CD4-positive, CD25-positive, alpha-beta regulatory T cell (primary cell): ENCODE data around the gene ZNF516. TPM values are rescaled to one million over a fixed set of nuclear protein-coding genes. Genes with fewer than 3 reads are reported as not detected.

Experiments
- ATAC-seq, 2 donors: fragments of 150-1000 bp; cut with Tn5 transposase; one replicate each; pipeline ENCODE4 v1.10.0; 2021; ENCODE audit warnings: low read depth in 2 of 2, moderate number of reproducible peaks in 2 of 2, moderate library complexity in 1 of 2
- DNase-seq, 3 donors: peaks; one replicate each; pipeline versions ENCODE4 v3.0.0 to v3.0.0-alpha.2; 2012 to 2022; ENCODE audit warnings: mixed read lengths in 1 of 3
- H3K27ac ChIP-seq: one replicate; pipeline ENCODE4 v1.7.0; 2013; ENCODE audit warnings: mild to moderate bottlenecking, low read length; ENCODE audit not compliant: insufficient read depth, poor library complexity, severe bottlenecking
- H3K27me3 ChIP-seq: one replicate; pipeline ENCODE4 v1.7.0; 2013; ENCODE audit warnings: low read length; ENCODE audit not compliant: control insufficient read depth, insufficient read depth
- H3K36me3 ChIP-seq: one replicate; pipeline ENCODE4 v1.7.0; 2013; ENCODE audit warnings: mild to moderate bottlenecking, low read length, moderate library complexity; ENCODE audit not compliant: control insufficient read depth, insufficient read depth
- H3K4me1 ChIP-seq: 2 replicates; pipeline ENCODE4 v1.7.0; 2013; ENCODE audit warnings: mild to moderate bottlenecking, low read length; ENCODE audit not compliant: insufficient read depth, control insufficient read depth, poor library complexity, severe bottlenecking
- H3K4me3 ChIP-seq: one replicate; pipeline ENCODE4 v1.7.0; 2013; ENCODE audit warnings: low read depth, mild to moderate bottlenecking, low read length, moderate library complexity
- H3K9me3 ChIP-seq, 2 experiments: 1 replicate in 1 of 2; 2 replicates in 1 of 2; pipeline ENCODE4 v1.7.0; 2013; ENCODE audit warnings: low read length in 2 of 2, mild to moderate bottlenecking in 1 of 2, moderate library complexity in 1 of 2; ENCODE audit not compliant: control insufficient read depth in 2 of 2
- H3K27ac Mint-ChIP-seq, 3 donors: one replicate each; pipeline ENCODE4 v1.8.0; 2020 to 2022; ENCODE audit warnings: mild to moderate bottlenecking in 3 of 3, mixed read lengths in 3 of 3, moderate library complexity in 2 of 3
- H3K27me3 Mint-ChIP-seq: one replicate; pipeline ENCODE4 v1.8.0; 2022; ENCODE audit warnings: mild to moderate bottlenecking, mixed read lengths
- H3K36me3 Mint-ChIP-seq: one replicate; pipeline ENCODE4 v1.8.0; 2020; ENCODE audit warnings: mixed read lengths
- H3K4me1 Mint-ChIP-seq, 4 donors: one replicate each; pipeline ENCODE4 v1.8.0; 2020 to 2022; ENCODE audit warnings: mixed read lengths in 4 of 4, mild to moderate bottlenecking in 1 of 4
- H3K4me3 Mint-ChIP-seq, 4 donors: one replicate each; pipeline ENCODE4 v1.8.0; 2020 to 2022; ENCODE audit warnings: mild to moderate bottlenecking in 4 of 4, mixed read lengths in 4 of 4, moderate library complexity in 3 of 4
- H3K9me3 Mint-ChIP-seq, 7 donors: one replicate each; pipeline ENCODE4 v1.8.0; 2020 to 2022; ENCODE audit warnings: mixed read lengths in 7 of 7, mild to moderate bottlenecking in 3 of 7, moderate library complexity in 2 of 7
- polyA plus RNA-seq, 4 donors: library from polyadenylated mRNA; unstranded; fragments of 300-500 nt; fragmentation: Illumina TruSeq; gene quantifications; one replicate each; pipeline ENCODE4 v1.2.3, GENCODE V29; 2021
- total RNA-seq: library from RNA; stranded (reverse); gene quantifications from one replicate; pipeline ENCODE4 v1.2.3, GENCODE V29; 2022

The ZNF516 gene
- total and polyA plus RNA-seq, 5 donors from 2014 or later = 0.26 to 9.9 (median 0.57) TPM; not detected in 1

DNA sequence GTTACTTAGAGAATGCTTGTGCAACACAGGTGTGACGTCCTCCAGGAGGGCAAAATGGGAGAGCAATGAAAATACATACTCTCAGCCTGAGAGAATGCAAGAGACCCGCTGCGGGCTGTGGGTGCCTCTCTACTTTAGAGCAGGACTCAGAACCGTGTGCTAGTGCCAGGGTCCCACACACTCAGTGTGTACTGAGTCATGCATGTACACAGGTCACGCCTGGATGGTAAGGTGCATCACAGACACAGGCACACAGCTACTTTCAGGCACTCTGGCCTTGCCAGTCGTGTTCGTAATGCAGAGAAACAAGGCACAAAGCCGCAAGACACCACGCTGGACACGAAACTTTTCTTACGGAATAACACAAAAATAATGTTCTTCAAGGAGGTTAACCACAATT lies 125.3 kb downstream of the ZNF516 start:
- peaks cover 0 to 2% (median 0%) of the 10 kb centered on the region in 7 donors for H3K9me3 Mint-ChIP-seq
- H3K4me1 Mint-ChIP-seq = peaks cover 11 to 21% (median 13%) of the 10 kb centered on the region in 4 donors
- H3K4me3 Mint-ChIP-seq = no peak overlapping the region
- peaks cover 10% of the 10 kb centered on the region for H3K4me1 ChIP-seq
- no peak overlapping the region for H3K4me3 ChIP-seq
- H3K27ac Mint-ChIP-seq = no peak overlapping the region
- no peaks in the 10 kb centered on the region for H3K36me3 Mint-ChIP-seq
- DNase-seq (no peak), ATAC-seq (no peak)
- H3K27me3 Mint-ChIP-seq = no peaks in the 10 kb centered on the region
- H3K36me3 ChIP-seq = no peaks in the 10 kb centered on the region
- H3K9me3 ChIP-seq = no peaks in the 10 kb centered on the region
- no peaks in the 10 kb centered on the region for H3K27me3 ChIP-seq
- no peak overlapping the region for H3K27ac ChIP-seq

- H3K4me3 Mint-ChIP-seq = no peak overlapping the region
- Histone ChIP-seq H3K36me3 (no peaks in the 10 kb centered on the region), H3K27me3 (no peaks in the 10 kb centered on the region), H3K27ac (no peak overlapping the region), H3K4me3 (no peak overlapping the region), H3K4me1 (peaks cover 2% of the 10 kb centered on the region), H3K9me3 (no peaks in the 10 kb centered on the region)
- no peaks in the 10 kb centered on the region for H3K27me3 Mint-ChIP-seq
- H3K36me3 Mint-ChIP-seq = no peaks in the 10 kb centered on the region
- ATAC-seq (no peak), DNase-seq (no peak)
- H3K27ac Mint-ChIP-seq = no peak overlapping the region
- peaks cover 2 to 13% (median 5%) of the 10 kb centered on the region in 4 donors for H3K4me1 Mint-ChIP-seq
- H3K9me3 Mint-ChIP-seq = no peaks in the 10 kb centered on the region
Measured at GRCh38 chr18:76368976-76369375, 126.1 kb downstream of the ZNF516 start.

DNA sequence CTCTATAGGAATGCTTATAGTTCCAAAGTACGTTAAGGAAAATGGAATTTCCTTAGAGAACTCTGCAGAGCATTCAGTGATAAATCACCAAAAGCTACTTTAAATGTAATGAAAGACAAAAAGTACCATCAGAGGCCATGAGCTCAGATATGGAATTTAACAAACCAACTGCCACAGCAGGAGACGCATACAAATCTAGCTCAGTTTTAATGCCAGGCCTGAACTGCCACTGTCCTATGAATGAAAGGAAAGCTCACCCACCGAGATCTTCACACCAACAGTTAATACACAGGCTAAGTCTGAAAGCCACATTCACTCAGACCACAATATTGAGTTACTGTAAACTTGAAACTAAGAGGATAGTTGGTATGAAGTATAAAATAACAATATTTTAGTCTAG lies 126.8 kb downstream of the ZNF516 start:
- no peak overlapping the region for H3K27ac Mint-ChIP-seq
- H3K4me1 Mint-ChIP-seq = peaks cover 0 to 6% (median 0%) of the 10 kb centered on the region in 4 donors
- H3K4me1 ChIP-seq = no peaks in the 10 kb centered on the region
- no peak overlapping the region for H3K27ac ChIP-seq
- no peak overlapping the region for H3K4me3 Mint-ChIP-seq
- H3K27me3 Mint-ChIP-seq = no peaks in the 10 kb centered on the region
- DNase-seq (no peak), ATAC-seq (no peak)
- no peaks in the 10 kb centered on the region for H3K36me3 ChIP-seq
- H3K27me3 ChIP-seq = no peaks in the 10 kb centered on the region
- H3K36me3 Mint-ChIP-seq = no peaks in the 10 kb centered on the region
- no peak overlapping the region for H3K4me3 ChIP-seq
- no peaks in the 10 kb centered on the region for H3K9me3 ChIP-seq
- H3K9me3 Mint-ChIP-seq = no peaks in the 10 kb centered on the region

GRCh38 chr18:76367168-76368125 lies 127.6 kb downstream of the ZNF516 start:
- H3K27ac Mint-ChIP-seq = peak overlapping the region in 1 of 3 donors; percentile 3
- no peaks in the 10 kb centered on the region for H3K36me3 Mint-ChIP-seq

DNA sequence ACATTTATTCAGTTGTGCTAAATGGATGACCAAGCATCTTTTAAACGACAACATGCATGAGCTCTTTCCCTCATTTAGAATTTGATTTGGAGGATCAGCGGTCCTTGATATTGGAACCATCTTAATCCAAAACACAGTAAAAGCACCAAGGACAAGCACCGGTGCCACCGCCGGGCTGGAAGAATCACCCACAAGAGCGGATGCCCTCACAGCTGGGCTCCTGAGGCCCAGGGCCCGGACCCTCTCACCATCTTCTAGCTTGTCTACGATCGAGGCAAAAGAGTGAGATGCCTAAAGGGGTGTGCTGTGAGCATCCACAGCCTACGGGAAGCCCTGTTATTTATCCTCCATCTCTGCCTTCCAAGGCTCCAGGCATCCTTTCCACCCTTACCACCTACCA lies 129.5 kb downstream of the ZNF516 start:
- Histone ChIP-seq H3K36me3 (no peaks in the 10 kb centered on the region), H3K9me3 (no peaks in the 10 kb centered on the region), H3K4me1 (no peaks in the 10 kb centered on the region), H3K4me3 (no peak overlapping the region), H3K27ac (no peak overlapping the region), H3K27me3 (no peaks in the 10 kb centered on the region)
- no peaks in the 10 kb centered on the region for H3K36me3 Mint-ChIP-seq
- ATAC-seq (no peak), DNase-seq (no peak)
- no peaks in the 10 kb centered on the region for H3K9me3 Mint-ChIP-seq
- H3K4me1 Mint-ChIP-seq = no peaks in the 10 kb centered on the region
- H3K4me3 Mint-ChIP-seq = no peak overlapping the region
- no peak overlapping the region for H3K27ac Mint-ChIP-seq
- no peaks in the 10 kb centered on the region for H3K27me3 Mint-ChIP-seq

More at GRCh38 chr18:76367168-76368125, 127.6 kb downstream of the ZNF516 start:
- Histone ChIP-seq H3K27me3 (no peaks in the 10 kb centered on the region), H3K36me3 (no peaks in the 10 kb centered on the region), H3K27ac (no peak overlapping the region), H3K4me1 (no peaks in the 10 kb centered on the region), H3K4me3 (no peak overlapping the region), H3K9me3 (no peaks in the 10 kb centered on the region)
- Mint-ChIP-seq H3K4me1 (no peaks in the 10 kb centered on the region), H3K9me3 (no peaks in the 10 kb centered on the region), H3K4me3 (no peak overlapping the region), H3K27me3 (no peaks in the 10 kb centered on the region)
- ATAC-seq (no peak), DNase-seq (no peak)

DNA sequence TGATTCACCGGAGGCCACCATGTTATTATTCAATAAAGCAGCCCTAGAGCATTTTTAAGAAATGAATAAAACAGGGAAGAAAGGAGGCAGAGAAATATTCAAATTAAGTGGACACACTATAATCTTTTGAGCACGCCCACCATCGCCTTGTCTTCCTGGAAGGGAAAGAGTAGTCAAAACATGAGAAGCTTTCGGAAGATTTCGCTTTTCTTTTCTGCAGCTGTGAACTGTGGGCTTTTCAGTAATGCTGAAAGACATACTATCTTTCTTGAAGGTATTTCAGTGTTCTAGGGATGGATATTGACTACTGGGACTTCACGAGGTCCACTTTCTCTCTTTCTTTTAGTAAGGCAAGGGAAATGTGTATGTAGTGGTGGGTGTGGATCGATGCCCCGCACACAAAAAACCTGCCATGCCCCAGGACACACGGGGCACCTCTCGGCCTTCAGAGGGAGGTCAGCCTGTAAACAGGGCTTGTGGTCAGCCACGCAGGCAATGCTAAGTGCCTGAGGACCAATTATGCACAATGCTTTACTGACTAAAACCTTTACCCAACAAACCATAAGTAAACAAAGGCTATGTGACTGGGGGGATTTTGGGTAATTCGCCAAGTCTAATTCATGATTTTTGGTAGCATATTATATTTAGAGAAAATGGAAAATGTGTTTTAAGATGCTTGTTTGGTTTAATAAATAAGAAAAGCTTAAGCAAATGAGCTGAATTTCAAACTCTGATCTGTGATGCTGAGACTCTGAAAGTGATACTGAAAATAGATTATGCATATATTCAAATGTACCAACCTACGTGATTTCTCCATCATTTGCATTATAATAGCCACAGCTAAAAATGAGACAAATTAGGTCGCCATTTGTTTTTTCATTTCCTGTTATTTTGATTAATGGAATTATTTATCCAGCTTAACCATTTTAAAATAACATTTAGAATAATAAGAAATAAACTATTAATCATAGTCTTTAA lies 130.5 kb downstream of the ZNF516 start:
- Mint-ChIP-seq H3K36me3 (no peaks in the 10 kb centered on the region), H3K4me3 (no peak overlapping the region)

DNA sequence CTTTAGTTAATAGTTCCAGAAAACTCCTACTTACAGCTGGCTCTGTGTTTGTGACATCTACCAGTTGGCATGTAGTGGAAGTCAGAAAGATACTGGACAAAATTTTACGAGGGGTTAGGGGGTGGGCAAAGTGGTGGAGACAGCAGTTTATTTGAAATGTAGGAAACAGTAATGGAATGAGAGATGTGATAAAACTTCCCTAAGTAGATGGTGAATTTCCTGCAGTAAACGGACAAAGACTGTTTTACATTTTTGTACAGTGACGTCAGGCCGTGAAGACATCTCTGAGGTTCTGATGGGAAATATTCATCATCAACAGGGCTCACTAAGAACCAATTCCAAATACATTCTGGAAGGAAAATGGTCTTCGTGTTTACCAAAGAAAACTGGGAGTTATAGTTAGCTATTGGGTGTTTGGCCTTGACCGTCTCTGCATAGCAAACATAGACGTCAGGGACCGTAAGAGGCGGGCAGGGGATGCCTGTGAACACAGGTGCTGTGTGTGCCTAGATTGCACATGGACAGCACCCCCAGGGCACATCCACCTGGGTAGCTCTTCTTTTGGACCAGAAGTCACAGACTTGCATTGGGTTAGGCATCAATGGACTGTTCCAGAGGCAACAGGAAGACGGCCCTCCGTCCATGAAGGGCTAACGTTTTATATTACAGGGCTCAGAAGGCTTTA lies 131.5 kb downstream of the ZNF516 start:
- Histone ChIP-seq H3K27ac (no peak overlapping the region), H3K27me3 (no peaks in the 10 kb centered on the region), H3K4me3 (no peak overlapping the region), H3K4me1 (no peaks in the 10 kb centered on the region), H3K36me3 (no peaks in the 10 kb centered on the region), H3K9me3 (no peaks in the 10 kb centered on the region)
- Mint-ChIP-seq H3K9me3 (no peaks in the 10 kb centered on the region), H3K27ac (no peak overlapping the region), H3K27me3 (no peaks in the 10 kb centered on the region), H3K36me3 (no peaks in the 10 kb centered on the region), H3K4me1 (no peaks in the 10 kb centered on the region), H3K4me3 (no peak overlapping the region)
- no peak for DNase-seq
- ATAC-seq = no peak

More for the DNA sequence above, 130.5 kb downstream of the ZNF516 start:
- no peak for ATAC-seq
- DNase-seq = peak in 1 of 3 donors; percentile 47
- no peaks in the 10 kb centered on the region for H3K9me3 Mint-ChIP-seq
- H3K27me3 Mint-ChIP-seq = no peaks in the 10 kb centered on the region
- Histone ChIP-seq H3K4me1 (no peaks in the 10 kb centered on the region), H3K36me3 (no peaks in the 10 kb centered on the region), H3K27ac (no peak overlapping the region), H3K9me3 (no peaks in the 10 kb centered on the region), H3K4me3 (no peak overlapping the region), H3K27me3 (no peaks in the 10 kb centered on the region)
- no peaks in the 10 kb centered on the region for H3K4me1 Mint-ChIP-seq
- no peak overlapping the region for H3K27ac Mint-ChIP-seq
